UCSD-AML1 (cell line): Measurements from ENCODE around the gene ARMC6.
"Not testable (repeated sequence)": the region's sequence is repeated elsewhere in the genome, so short reads cannot be mapped to it uniquely, and the experiment has no call there.

Source experiments
- DNase-seq: peaks from one replicate; lab custom pipeline; 2025; ENCODE audit not compliant: unreplicated experiment; lab: John Stamatoyannopoulos, UW

The ARMC6 gene

DNA sequence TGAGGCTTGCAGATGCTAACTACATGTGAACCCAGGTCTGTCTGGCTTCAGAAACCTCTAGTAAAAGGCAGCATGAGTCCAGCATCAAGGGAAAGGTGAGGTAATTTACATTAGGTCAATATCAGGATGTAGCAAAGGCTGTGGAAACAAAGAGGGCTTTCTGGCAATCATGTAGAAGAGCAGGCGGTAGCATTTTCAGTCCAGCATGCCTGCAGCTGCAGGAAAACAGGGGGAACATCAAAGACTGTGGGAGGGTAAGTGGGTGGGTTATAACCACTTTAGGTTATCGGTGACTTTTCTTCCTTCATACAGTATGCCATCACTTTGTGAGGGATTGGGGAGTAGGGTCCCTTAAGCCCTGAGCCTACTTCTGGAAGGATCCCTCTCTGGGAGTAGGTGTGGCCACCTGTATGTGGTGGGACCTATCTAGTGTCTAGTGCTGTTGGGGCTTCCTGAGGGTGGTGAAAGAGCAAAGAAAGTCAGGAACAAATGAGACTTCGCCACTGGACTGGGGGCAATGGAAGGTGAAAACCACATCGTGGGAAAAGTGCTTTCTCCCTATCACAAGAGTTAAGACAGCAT, 10.9 kb upstream of the ARMC6 start:
- DNase-seq, result no peak

DNA sequence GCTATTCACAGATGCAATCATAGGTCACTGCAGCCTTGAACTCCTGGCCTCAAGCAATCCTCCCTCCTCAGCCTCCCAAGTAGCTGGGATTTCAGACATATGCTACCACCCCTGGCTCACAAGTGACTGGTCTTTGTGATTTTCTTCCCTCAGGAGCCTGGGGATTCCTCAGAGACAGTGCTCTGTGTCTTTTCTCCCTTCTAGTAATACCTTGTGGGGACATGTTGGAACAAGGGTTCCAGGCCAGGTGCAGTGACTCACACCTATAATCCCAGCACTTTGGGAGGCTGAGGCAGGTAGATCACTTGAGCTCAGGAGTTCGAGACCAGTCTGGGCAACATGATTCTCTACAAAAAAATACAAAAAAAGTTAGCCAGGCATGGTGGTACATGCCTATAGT, 10.0 kb upstream of the ARMC6 start:
- DNase-seq, result not testable (repeated sequence)

DNA sequence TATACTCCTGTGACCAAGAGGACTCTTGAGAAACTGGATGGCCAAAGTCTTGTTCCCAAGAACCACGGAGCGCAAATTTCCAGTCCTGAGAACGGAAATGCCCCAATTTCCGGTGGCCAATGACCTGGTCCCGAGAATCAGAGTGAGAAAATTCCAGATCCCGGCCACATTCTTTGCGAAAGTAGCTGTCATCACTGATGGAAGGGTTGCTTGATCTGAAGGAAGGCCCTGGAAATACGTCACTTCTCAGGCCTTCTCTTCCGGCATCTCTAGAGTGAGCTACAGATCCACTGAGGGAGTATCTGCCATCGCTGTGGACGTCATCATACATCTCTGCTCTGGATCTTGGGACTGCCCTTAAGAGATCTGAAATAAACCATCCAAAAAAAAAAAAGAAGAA, 7.5 kb upstream of the ARMC6 start:
- DNase-seq, result no peak

DNA sequence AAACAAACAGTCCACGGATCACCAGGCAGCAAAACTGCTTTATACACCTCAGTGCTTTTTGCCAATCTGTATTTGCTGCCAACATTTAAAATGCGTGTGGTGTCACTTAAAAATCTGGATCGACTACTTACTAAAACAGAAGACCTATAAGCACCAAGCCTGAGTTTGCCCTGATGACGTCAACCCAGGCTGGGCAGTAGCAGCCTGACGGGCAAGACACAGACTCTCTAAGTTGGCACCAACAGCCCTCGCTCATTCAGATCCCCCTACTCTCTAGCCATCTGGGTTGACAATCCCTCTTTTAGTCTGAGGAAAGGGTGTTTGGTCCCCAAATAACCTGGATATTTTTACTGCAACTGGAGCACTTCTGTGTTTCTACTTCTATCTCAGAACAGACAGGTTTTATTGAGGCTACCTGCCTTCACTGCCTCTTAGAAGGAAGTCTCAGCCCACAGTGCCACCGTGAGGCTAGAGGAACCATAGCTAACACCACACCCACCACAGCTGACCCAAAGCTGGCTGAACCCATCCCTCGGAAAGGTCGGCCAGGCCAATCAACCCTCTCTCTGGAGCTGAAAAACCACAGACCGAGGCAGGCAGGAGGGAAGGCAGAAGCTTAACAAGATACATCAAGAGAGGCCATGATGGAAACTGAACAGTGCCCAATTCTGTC, 7.0 kb upstream of the ARMC6 start:
- DNase-seq, result no peak

DNA sequence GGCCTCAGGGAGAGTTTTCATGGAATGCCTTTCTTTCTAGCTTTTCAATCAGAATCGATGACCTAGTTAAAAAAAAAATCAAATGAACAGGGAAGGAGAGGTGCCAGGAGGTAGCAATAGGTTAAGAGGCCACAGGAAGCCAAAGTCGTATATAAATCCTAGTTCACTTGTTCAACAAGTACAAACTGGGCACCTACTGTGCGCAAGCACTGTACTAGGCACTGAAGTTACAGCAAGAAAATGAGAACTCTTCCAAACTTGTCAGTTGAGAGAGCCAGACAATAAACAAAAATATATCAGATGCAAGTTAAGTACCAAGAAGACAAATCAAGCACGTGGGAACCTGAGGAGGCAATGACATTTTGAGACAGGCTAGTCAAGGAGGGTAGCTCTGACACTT, 6.2 kb upstream of the ARMC6 start:
- no peak for DNase-seq

DNA sequence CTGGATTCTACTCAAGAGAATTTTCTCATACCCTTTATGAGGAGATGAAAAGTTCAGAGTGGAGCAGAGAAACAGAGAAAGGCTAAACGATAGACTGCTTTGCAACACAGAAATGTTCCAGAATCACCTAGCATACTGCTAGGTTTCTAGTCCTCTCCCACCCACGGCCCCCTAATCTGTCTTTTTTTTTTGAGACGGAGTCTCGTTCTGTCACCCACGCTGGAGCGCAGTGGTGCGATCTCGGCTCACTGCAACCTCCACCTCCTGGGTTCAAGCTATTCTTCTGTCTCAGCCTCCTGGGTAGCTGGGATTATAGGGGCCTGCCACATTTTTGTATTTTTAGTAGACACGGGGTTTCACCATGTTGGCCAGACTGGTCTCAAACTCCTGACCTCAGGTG, 4.9 kb upstream of the ARMC6 start:
- no peak for DNase-seq

DNA sequence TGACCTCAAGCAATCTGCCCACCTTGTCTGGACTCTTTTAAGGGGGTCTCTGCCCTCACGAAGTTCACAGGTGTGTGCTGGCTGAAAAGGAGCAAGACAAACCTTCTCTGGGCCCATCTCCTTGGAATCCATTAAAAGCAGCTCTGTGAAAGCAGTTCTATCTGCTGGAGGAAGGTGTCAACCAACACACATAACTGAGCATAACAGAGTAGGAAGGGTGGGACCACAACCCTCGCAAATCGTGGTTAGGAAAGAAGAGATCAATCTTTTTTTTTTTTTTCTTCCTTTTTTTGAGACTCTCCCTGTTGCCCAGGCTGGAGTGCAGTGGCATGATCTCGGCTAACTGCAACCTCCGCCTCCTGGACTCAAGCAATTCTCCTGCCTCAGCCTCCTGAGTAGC, 1.5 kb upstream of the ARMC6 start:
- no peak for DNase-seq

DNA sequence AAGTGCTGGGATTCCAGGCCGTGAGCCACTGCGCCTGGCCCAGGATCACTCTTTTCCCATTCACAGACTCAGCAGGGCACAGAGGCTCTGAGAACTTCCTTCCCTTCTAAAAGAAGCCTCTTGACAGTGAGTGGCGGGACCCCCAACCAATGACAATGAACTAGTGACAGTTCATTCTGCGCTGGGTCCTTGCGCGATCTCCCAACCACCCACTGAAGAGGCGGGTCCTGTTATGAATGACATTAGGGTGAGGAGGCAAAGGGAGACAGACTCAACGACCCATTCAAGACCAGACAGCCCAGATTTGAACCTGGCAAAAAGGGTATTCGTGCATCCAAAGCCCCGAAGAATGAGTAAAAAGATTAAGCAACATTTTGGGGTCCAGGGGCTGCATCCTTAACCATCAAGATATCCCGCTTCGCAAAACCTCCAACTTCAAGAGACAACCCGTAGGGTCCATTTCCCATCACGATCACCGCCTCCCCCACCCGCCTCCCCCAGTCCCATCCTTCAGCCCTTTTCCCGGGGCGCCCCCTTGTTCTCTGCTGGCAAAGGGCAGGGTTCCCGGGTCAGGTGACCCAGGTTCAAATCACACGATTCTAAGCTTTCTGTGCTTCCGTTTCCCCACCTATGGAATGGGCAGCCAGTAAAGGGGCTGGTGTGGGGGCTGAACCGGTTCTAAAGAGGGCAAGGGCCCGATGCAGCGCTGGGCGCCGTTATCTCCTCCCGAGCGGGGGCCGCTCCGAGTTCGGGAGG, 805 bp upstream of the ARMC6 start:
- DNase-seq, result peak; percentile 82

DNA sequence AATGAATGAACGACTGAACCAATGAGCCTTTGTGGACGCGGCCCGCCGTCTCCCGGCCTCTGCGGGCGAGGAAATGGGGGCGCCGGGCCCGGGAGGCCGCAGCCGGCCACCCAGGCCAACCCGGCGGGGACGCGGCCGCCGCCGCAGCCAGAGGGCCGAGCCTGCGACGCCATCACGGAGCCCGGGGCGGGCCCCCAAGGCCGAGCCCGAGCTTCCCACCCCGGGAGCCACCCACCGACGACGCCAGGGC, 302 bp upstream of the ARMC6 start:
- DNase-seq, result no peak

DNA sequence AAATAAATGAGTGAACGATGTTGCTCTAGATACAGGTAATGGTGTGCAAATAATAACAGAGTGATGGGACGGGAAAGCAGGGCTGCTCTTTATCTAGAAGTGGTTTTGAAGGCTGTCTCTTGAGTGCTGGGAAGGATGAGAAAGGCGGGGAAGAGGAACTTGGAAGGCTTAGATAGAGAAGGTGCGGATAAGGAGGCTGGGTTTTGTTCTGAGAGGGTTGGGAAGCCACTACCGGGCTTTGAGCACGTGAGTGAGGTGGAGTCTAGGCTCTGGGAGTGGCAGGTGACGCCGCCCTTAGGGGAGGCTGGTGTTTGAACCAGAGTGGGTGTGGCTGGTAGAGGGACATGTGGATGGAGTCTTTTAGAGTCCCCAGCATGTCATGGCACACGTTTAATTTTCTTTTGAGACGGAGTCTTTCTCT, 811 bp downstream of the ARMC6 start:
- DNase-seq, result peak; percentile 79

DNA sequence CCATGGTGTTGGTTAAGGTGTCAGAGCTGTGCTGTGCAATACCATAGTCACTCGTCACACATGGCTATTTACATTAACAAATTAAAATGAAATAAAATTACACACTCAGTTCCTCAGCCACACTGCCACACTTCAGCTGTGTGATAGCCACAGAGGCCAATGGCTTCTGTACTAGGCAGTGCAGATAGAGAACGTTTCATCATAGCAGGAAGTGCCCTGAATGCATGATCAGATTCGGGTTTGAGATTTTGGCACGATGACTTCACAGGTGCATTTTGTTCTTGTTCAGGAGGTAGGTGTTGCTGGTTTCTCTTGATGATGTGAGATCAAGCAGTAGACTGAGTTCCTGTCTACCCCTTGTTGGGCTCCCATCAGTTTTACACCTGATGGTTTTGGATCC, 6.5 kb downstream of the ARMC6 start:
- no peak for DNase-seq

DNA sequence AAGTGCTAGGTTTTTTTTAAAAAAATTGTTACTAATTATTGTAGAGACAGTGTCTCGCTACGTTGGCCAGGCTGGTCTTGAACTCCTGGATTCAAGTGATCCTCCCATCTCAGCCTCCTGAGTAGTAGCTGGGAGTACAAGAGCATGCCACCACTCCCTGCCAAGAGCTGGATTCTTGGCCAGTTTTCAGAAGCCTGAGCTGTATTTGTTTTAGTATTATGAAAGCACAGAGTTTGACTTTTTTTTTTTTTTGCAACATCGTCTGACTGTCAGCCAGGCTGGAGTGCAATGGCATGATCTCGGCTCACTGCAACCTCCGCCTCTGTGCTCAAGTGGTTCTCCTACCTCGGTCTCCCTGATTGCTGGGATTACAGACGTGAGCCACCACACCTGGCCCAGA, 7.0 kb downstream of the ARMC6 start:
- no peak for DNase-seq

DNA sequence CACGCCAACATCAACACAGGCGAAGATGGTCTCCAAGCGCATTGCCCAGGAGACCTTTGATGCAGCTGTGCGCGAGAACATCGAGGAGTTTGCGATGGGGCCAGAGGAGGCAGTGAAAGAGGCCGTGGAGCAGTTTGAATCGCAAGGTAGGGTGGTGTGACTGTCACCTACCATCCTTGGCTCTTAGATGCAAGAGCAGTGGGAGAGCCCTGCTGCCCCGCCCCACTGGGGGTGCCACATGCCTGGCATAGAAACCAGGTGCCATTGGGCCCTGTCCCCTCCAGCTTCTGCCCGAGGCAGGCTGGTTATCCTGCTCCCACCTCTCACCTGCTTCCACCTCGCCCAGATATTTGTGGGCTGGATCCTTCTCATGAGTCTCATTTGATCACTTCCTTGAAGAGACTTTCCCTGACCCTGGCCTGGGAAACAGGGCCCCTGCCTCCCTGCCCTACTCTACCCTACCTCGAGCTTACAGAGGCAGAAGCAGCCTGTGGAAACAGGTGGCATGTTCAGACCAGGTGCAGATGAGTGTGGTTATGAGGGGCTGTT, 9.4 kb downstream of the ARMC6 start:
- no peak for DNase-seq

DNA sequence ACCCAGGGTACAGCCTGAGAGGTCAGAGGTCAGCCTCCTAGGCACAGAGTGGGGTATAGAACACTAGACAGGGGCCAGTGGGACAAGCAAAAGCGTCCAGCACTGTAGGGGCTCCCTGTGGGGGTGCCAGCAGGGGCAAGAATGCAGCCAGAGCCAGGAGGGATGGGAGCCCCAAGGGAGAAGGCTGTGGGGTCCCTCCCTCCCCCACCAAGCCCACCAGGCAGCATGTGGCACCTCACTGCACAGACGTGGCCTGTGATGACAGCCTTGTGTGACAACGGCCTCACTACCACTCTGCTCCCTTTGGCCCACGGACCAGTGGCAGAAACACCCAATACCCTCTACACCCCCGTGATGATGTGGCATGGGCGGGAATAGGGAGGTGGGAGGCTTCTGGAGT, 10.1 kb downstream of the ARMC6 start:
- no peak for DNase-seq

DNA sequence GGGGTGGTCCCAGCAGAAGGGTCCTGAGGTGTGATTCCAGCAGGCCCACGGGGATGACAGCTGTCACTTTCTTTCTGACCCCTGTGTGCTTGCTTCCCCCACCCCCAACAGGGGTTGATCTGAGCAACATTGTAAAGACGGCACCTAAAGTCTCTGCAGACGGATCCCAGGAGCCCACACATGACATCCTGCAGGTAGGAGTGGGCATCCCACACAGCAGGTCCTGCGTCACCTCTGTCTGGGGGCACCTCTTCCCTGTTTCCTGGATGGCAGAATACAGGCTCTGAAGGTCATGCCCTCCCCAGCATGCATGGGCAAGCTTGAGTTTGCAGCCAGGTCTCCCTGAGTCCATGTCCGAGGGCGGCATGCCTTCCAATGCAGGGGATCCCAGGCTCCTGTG, 10.5 kb downstream of the ARMC6 start:
- DNase-seq, result no peak

DNA sequence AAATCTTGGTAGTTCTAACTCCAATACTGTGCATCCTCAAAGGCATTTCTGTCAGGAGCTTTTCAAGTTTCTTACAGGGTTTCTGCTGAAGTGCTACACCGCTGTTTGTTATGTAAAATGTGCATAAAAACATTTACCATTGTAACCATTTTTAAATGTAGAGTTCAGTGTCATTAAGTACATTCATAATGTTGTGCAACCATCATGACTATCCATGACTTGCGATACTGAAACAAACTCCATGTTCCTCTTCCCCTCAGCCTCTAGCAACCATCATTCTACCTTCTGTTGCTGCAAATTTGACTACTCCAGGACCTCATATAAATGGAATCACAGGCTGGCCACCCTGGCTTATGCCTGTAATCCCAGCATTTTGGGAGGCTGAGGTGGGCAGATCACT, 16.0 kb downstream of the ARMC6 start:
- DNase-seq, result no peak

DNA sequence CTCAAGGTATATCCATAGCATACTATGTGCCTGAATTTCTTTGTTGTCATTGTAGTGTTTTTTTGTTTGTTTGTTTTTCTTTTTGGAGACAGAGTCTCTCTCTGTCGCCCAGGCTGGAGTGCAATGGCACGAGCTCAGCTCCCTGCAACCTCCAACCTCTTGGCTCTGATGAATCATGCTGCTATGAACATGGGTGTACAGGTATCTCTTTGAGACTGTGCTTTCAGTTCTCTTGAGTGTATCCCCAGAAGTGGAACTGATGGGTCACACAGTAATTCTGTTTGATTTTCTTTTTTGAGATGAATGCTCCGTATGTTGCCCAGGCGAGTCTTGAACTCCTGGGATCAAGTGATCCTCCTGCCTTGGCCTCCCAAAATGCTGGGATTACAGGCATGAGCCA, 16.7 kb downstream of the ARMC6 start:
- DNase-seq, result no peak

DNA sequence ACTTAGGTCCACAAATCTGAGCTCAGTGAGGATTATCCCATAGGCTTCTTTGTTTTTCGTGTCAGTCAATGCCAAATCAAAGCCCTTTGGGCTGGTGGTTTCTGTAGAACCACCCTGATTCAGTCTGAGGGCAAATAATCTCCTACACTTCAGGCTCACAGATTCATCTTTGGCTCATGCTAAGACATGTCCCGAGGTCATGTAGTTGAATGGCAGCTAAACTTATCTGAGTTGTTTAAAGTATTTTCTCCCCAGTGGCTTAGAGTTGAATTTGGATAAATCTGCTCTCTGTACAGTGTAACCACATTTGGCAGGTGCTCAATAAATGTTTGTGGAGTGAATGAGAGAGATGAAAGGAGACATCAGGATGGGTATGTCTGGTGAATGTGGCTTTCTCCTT, 17.3 kb downstream of the ARMC6 start:
- no peak for DNase-seq

DNA sequence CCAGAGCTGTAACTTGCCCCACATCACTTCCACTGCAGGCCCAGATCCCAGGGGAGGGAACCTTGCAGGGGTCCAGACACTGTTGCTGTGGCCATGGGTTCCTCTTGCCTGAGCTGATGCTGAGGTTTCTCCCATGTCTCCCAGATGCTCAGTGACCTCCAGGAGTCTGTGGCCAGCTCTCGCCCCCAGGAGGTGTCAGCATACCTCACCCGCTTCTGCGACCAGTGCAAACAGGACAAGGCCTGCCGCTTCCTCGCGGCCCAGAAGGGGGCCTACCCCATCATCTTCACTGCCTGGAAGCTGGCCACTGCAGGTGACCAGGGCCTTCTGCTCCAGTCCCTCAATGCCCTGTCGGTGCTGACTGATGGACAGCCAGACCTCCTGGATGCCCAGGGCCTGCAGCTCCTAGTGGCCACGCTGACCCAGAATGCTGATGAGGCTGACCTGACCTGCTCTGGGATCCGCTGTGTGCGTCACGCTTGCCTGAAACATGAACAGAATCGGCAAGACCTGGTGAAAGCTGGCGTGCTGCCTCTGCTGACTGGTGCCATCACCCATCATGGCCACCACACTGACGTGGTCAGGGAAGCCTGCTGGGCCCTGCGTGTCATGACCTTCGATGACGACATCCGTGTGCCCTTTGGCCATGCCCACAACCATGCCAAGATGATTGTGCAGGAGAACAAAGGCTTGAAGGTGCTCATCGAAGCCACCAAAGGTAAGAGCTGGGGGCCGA, 18.2 kb downstream of the ARMC6 start:
- DNase-seq, result no peak

DNA sequence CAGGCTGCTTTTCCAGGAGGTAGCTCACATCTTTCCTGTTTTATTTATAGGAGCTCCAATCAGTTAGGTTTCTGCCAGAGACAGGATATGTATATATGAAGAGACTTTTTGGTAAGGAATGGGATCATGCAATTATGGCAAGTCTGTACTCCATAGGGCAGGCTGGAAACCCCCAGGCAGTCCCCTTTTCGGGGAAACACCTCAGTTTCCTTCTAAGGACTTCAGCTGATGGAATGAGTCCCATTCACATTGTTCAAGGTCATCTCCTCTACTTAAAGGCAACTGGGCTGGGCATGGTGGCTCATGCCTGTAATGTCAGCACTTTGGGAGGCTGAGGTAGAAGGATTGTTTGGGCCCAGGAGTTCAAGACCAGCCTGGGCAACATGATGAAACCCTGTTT, 19.5 kb downstream of the ARMC6 start:
- no peak for DNase-seq

DNA sequence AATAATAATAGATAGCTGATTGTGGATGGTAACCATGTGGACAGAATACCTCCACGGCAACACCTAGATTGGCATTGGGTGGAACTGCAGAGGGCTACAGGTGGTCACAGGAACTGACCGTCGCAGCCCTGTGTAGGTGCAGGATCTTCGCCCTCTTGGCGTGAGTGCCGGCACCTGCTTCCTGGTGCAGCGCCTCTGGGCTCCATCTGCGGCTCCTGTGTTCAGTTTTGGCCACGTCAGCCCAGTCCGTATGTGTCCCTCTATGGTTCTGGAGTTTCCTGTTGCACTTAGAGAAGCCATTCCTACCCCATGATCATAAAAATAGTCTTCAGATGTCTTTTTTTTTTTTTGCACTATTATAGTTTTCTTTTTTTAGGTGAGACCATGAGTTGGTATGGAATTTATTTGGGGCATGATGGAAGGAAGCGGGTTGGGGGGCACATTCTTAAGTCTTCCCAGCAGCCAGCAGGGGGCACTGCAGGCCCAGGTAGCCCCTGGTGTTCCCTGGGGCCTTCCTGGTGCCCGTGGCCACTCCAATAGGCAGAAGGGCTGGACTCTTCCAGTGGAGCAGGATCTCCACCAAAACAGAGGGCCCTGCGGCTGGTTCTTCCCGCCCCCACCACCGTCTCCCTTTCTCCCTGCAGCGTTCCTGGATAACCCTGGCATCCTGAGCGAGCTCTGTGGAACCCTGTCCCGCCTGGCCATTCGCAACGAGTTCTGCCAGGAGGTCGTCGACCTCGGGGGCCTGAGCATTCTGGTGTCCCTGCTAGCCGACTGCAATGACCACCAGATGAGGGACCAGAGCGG, 20.3 kb downstream of the ARMC6 start:
- peak; percentile 46 for DNase-seq
